ENCODE measurements around the gene TCTA.

The TCTA gene

GRCh38 chr3:49434731-49435130 is 22.5 kb downstream of the TCTA start:
- Histone ChIP-seq H3K27me3 (ENCODE audit: control insufficient read depth in 1 of 2, insufficient read depth in 2 of 2, low read length in 2 of 2) (no peaks in the 10 kb centered on the region), H3K9ac (ENCODE audit: low read length) (no peak overlapping the region), H3K4me3 (ENCODE audit: low read depth in 1 of 2, low read length in 2 of 2) (no peak overlapping the region), H3K27ac (ENCODE audit: low read depth, low read length) (no peak overlapping the region), H3K36me3 (ENCODE audit: insufficient read depth, low read length) (no peaks in the 10 kb centered on the region), H3K9me3 (ENCODE audit: low read length) (no peaks in the 10 kb centered on the region), H3K4me1 (ENCODE audit: insufficient read depth, low read length) (peaks cover 3% of the 10 kb centered on the region)

GRCh38 chr3:49445391-49445790 is 33.2 kb downstream of the TCTA start:
- Histone ChIP-seq H3K27me3 (ENCODE audit: control insufficient read depth in 1 of 2, insufficient read depth in 2 of 2, low read length in 2 of 2) (no peaks in the 10 kb centered on the region), H3K4me3 (ENCODE audit: low read depth in 1 of 2, low read length in 2 of 2) (no peak overlapping the region), H3K27ac (ENCODE audit: low read depth, low read length) (no peak overlapping the region)

GRCh38 chr3:49453621-49454020 is 41.4 kb downstream of the TCTA start:
- Histone ChIP-seq H3K27ac (ENCODE audit: low read depth, low read length) (no peak overlapping the region), H3K9ac (ENCODE audit: low read length) (no peak overlapping the region)

More at GRCh38 chr3:49445391-49445790, 33.2 kb downstream of the TCTA start:
- Histone ChIP-seq H3K9ac (ENCODE audit: low read length) (no peak overlapping the region), H3K4me1 (ENCODE audit: insufficient read depth, low read length) (no peaks in the 10 kb centered on the region), H3K9me3 (ENCODE audit: low read length) (no peaks in the 10 kb centered on the region), H3K36me3 (ENCODE audit: insufficient read depth, low read length) (no peaks in the 10 kb centered on the region)

GRCh38 chr3:49454458-49454857 is 42.2 kb downstream of the TCTA start:
- no peaks in the 10 kb centered on the region for H3K27me3 ChIP-seq (ENCODE audit: control insufficient read depth in 1 of 2, insufficient read depth in 2 of 2, low read length in 2 of 2)
- no peak overlapping the region for H3K4me3 ChIP-seq (ENCODE audit: low read depth in 1 of 2, low read length in 2 of 2)
- H3K4me1 ChIP-seq (ENCODE audit: insufficient read depth, low read length) = no peaks in the 10 kb centered on the region
- no peak overlapping the region for H3K27ac ChIP-seq (ENCODE audit: low read depth, low read length)
- H3K9me3 ChIP-seq (ENCODE audit: low read length) = no peaks in the 10 kb centered on the region
- H3K9ac ChIP-seq (ENCODE audit: low read length) = no peak overlapping the region
- no peaks in the 10 kb centered on the region for H3K36me3 ChIP-seq (ENCODE audit: insufficient read depth, low read length)

More at GRCh38 chr3:49453621-49454020, 41.4 kb downstream of the TCTA start:
- Histone ChIP-seq H3K36me3 (ENCODE audit: insufficient read depth, low read length) (no peaks in the 10 kb centered on the region), H3K9me3 (ENCODE audit: low read length) (no peaks in the 10 kb centered on the region), H3K4me3 (ENCODE audit: low read depth in 1 of 2, low read length in 2 of 2) (no peak overlapping the region), H3K27me3 (ENCODE audit: control insufficient read depth in 1 of 2, insufficient read depth in 2 of 2, low read length in 2 of 2) (no peaks in the 10 kb centered on the region), H3K4me1 (ENCODE audit: insufficient read depth, low read length) (no peaks in the 10 kb centered on the region)

- no peaks in the 10 kb centered on the region for H3K9me3 ChIP-seq (ENCODE audit: low read length)
- H3K9ac ChIP-seq (ENCODE audit: low read length) = no peak overlapping the region
- no peak overlapping the region for H3K27ac ChIP-seq (ENCODE audit: low read depth, low read length)
- no peaks in the 10 kb centered on the region for H3K36me3 ChIP-seq (ENCODE audit: insufficient read depth, low read length)
- H3K27me3 ChIP-seq (ENCODE audit: control insufficient read depth in 1 of 2, insufficient read depth in 2 of 2, low read length in 2 of 2) = no peaks in the 10 kb centered on the region
- no peaks in the 10 kb centered on the region for H3K4me1 ChIP-seq (ENCODE audit: insufficient read depth, low read length)
- no peak overlapping the region for H3K4me3 ChIP-seq (ENCODE audit: low read depth in 1 of 2, low read length in 2 of 2)
These were observed 42.9 kb downstream of the TCTA start for GRCh38 chr3:49454898-49455681.

GRCh38 chr3:49456466-49456865 is 44.2 kb downstream of the TCTA start:
- H3K36me3 ChIP-seq (ENCODE audit: insufficient read depth, low read length) = no peaks in the 10 kb centered on the region
- H3K27ac ChIP-seq (ENCODE audit: low read depth, low read length) = no peak overlapping the region
- H3K9ac ChIP-seq (ENCODE audit: low read length) = no peak overlapping the region
- H3K9me3 ChIP-seq (ENCODE audit: low read length) = no peaks in the 10 kb centered on the region
- no peaks in the 10 kb centered on the region for H3K27me3 ChIP-seq (ENCODE audit: control insufficient read depth in 1 of 2, insufficient read depth in 2 of 2, low read length in 2 of 2)
- no peaks in the 10 kb centered on the region for H3K4me1 ChIP-seq (ENCODE audit: insufficient read depth, low read length)
- no peak overlapping the region for H3K4me3 ChIP-seq (ENCODE audit: low read depth in 1 of 2, low read length in 2 of 2)

GRCh38 chr3:49460188-49460890 is 48.1 kb downstream of the TCTA start:
- no peaks in the 10 kb centered on the region for H3K36me3 ChIP-seq (ENCODE audit: insufficient read depth, low read length)
- H3K4me3 ChIP-seq (ENCODE audit: low read depth in 1 of 2, low read length in 2 of 2) = no peak overlapping the region
- no peak overlapping the region for H3K27ac ChIP-seq (ENCODE audit: low read depth, low read length)
- H3K9me3 ChIP-seq (ENCODE audit: low read length) = no peaks in the 10 kb centered on the region
- H3K4me1 ChIP-seq (ENCODE audit: insufficient read depth, low read length) = no peaks in the 10 kb centered on the region
- no peaks in the 10 kb centered on the region for H3K27me3 ChIP-seq (ENCODE audit: control insufficient read depth in 1 of 2, insufficient read depth in 2 of 2, low read length in 2 of 2)
- no peak overlapping the region for H3K9ac ChIP-seq (ENCODE audit: low read length)

- no peak overlapping the region for H3K4me3 ChIP-seq (ENCODE audit: low read depth in 1 of 2, low read length in 2 of 2)
- no peaks in the 10 kb centered on the region for H3K36me3 ChIP-seq (ENCODE audit: insufficient read depth, low read length)
- no peaks in the 10 kb centered on the region for H3K4me1 ChIP-seq (ENCODE audit: insufficient read depth, low read length)
- H3K27me3 ChIP-seq (ENCODE audit: control insufficient read depth in 1 of 2, insufficient read depth in 2 of 2, low read length in 2 of 2) = no peaks in the 10 kb centered on the region
- H3K9ac ChIP-seq (ENCODE audit: low read length) = no peak overlapping the region
- H3K27ac ChIP-seq (ENCODE audit: low read depth, low read length) = no peak overlapping the region
- no peaks in the 10 kb centered on the region for H3K9me3 ChIP-seq (ENCODE audit: low read length)
These were observed 48.7 kb downstream of the TCTA start for GRCh38 chr3:49460956-49461355.

- Histone ChIP-seq H3K9ac (ENCODE audit: low read length) (no peak overlapping the region), H3K9me3 (ENCODE audit: low read length) (no peaks in the 10 kb centered on the region)
These were observed 49.4 kb downstream of the TCTA start for GRCh38 chr3:49461443-49462171.

GRCh38 chr3:49462222-49462621 is 50.0 kb downstream of the TCTA start:
- Histone ChIP-seq H3K4me1 (ENCODE audit: insufficient read depth, low read length) (no peaks in the 10 kb centered on the region), H3K27ac (ENCODE audit: low read depth, low read length) (no peak overlapping the region), H3K9me3 (ENCODE audit: low read length) (no peaks in the 10 kb centered on the region), H3K4me3 (ENCODE audit: low read depth in 1 of 2, low read length in 2 of 2) (no peak overlapping the region), H3K36me3 (ENCODE audit: insufficient read depth, low read length) (no peaks in the 10 kb centered on the region), H3K27me3 (ENCODE audit: control insufficient read depth in 1 of 2, insufficient read depth in 2 of 2, low read length in 2 of 2) (no peaks in the 10 kb centered on the region), H3K9ac (ENCODE audit: low read length) (no peak overlapping the region)

More at GRCh38 chr3:49461443-49462171, 49.4 kb downstream of the TCTA start:
- H3K27me3 ChIP-seq (ENCODE audit: control insufficient read depth in 1 of 2, insufficient read depth in 2 of 2, low read length in 2 of 2) = no peaks in the 10 kb centered on the region
- no peak overlapping the region for H3K27ac ChIP-seq (ENCODE audit: low read depth, low read length)
- no peaks in the 10 kb centered on the region for H3K4me1 ChIP-seq (ENCODE audit: insufficient read depth, low read length)
- H3K4me3 ChIP-seq (ENCODE audit: low read depth in 1 of 2, low read length in 2 of 2) = no peak overlapping the region
- H3K36me3 ChIP-seq (ENCODE audit: insufficient read depth, low read length) = no peaks in the 10 kb centered on the region

GRCh38 chr3:49465270-49466034 is 53.2 kb downstream of the TCTA start:
- Histone ChIP-seq H3K4me3 (ENCODE audit: low read depth in 1 of 2, low read length in 2 of 2) (no peak overlapping the region), H3K9me3 (ENCODE audit: low read length) (no peaks in the 10 kb centered on the region), H3K27me3 (ENCODE audit: control insufficient read depth in 1 of 2, insufficient read depth in 2 of 2, low read length in 2 of 2) (no peaks in the 10 kb centered on the region), H3K4me1 (ENCODE audit: insufficient read depth, low read length) (peaks cover 20% of the 10 kb centered on the region), H3K27ac (ENCODE audit: low read depth, low read length) (no peak overlapping the region), H3K36me3 (ENCODE audit: insufficient read depth, low read length) (no peaks in the 10 kb centered on the region), H3K9ac (ENCODE audit: low read length) (no peak overlapping the region)
